Measurements from ENCODE around the gene CDCA5.

CDCA5 gene

DNA sequence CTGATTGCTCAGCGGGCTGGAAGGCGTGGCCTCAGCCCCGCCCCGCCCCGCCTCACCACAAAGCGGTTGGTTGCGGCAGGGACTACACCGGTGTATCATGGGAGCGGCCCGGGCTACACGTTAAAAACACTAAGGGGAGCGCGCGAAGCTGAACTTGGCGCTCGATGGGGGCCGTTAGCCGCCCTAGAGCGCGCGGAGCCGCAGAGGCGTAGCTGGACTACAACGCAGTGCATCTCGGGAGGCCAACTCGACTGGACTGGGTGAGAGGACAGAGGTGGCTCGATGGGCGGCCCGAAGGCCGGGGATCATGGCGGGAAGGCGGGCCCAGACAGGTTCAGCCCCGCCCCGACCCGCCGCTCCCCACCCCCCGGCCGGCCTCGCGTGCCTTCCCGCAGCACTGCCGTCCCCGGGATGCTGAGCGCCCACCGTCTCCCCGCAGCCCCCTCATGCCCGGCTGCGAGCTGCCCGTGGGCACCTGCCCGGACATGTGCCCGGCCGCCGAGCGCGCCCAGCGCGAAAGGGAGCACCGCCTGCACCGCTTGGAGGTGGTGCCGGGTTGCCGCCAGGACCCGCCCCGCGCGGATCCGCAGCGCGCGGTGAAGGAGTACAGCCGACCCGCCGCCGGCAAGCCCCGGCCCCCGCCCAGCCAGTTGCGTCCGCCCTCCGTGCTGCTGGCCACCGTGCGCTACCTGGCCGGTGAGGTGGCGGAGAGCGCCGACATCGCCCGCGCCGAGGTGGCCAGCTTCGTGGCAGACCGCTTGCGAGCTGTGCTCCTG, 42.8 kb downstream of the CDCA5 start, which contains the start of gene SAC3D1:
TSS of gene SAC3D1 (plus strand) at position 364 of the 776 bp plus-strand sequence. CDS start at position 447, 83 bp downstream.
- peak; percentile 95 for DNase-seq

GRCh38 chr11:65040520-65040846, 43.4 kb downstream of the CDCA5 start:
- no peak for DNase-seq

DNA sequence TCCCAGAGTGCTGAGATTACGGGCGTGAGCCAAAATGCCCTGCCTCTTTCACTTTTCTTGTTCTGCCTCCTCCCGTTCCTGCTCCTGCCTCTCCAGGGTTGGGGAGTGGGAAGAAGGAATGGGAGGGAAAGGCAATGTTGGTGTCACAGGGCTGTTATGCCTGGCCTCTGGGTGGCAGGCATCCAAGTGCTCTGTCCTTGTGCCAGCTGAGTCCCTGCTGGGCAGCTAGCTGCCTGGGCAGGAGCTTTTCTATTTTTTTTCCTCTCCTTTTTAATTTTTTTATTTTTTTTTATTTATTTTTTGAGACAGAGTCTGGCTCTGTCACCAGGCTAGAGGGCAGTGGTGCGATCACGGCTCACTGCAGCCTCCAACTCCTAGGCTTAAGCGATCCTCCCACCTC, 46.9 kb downstream of the CDCA5 start:
- no peak for DNase-seq

DNA sequence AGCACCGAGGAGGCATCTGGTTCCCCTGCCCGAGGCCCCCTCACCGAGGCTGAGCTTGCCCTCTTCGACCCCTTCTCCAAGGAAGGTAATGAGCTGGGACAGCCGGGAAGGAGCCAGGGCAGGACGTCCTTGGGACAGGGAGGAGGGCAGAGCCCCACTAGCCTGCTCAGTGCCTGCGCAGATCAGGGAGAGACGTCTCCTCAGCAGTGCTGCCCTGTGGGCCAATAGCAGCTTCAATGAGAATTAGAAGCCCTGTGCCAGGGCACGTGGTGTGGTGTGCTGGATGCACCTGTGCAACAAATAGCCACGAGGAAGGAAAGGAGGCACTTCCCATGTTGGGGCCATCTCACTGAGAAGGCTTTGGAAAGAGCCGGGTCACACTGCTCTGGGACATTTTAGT, 48.3 kb downstream of the CDCA5 start:
- DNase-seq: no peak

DNA sequence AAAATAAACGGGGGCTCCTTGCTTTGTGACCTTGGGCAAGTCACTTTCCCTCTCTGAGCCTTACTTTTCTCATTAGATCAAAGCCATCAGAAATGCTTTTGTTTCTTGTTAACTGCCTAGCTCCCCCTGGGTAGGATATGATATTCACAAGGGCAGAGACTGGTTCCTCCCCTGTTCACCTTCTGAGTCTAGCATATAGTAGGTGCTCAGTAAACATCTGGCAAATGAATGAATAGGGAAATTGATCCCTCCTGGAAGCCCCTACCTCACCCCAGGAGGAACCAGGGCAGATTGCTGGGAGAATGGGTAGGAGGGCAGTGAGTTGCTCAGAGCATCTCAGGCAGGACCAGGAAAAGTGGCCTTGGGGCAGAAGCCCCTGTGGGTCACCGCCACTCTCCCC, 49.4 kb downstream of the CDCA5 start:
- DNase-seq: no peak

DNA sequence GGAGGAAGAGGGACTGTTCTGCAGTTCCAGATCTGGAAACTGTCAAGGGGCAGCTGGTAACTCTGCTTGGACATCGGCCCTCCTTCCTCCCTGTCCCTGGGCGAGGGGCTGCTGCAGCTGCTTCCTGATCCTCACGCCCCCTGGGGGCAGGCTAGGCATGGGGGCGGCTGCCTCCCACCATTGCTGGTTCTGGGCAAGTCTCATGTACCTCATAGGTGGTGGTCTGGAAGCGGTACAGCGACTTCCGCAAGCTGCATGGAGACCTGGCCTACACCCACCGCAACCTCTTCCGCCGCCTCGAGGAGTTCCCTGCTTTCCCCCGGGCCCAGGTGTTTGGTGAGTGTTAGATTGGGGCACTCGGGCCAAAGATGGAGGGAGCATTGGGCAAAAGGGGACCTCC, 51.6 kb downstream of the CDCA5 start:
- DNase-seq: no peak
